Activated T-helper 9 cell treated with anti-CD3 and anti-CD28 coated beads, Interleukin-2, amount 50 U/mL, for 16 hours (primary cell): ENCODE measurements around the gene CERS6.

Experiments used
- DNase-seq: peaks from one replicate; pipeline ENCODE4 v3.0.0-alpha.2; 2020; ENCODE audit warnings: low read depth

The CERS6 gene

DNA sequence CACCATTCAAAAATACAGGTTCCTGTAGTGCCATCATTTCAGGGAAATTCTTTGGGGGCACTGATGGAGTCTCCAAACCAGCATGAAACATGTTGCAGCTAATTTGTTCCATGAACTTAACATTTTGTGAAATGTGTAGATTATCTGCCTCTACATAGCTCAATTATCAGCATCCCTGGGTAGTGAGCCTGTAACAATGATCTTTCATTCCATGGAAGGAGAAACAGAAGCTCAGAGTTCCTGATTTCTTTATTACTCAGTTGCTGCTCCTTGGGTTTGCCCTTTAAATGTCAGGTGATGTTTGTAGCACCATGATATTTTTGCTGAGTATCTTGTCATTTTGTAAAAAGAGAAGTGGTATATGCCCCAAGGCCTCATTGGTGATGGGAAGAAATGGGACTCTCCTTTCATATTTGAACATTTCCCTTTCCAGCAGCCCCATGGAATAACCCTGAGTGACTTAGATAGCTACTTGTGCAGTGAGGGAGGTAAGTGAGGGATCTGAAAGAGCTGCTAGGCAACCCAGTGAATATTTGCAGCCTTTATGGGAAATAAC is 146.9 kb downstream of the CERS6 start:
- DNase-seq, result no peak

DNA sequence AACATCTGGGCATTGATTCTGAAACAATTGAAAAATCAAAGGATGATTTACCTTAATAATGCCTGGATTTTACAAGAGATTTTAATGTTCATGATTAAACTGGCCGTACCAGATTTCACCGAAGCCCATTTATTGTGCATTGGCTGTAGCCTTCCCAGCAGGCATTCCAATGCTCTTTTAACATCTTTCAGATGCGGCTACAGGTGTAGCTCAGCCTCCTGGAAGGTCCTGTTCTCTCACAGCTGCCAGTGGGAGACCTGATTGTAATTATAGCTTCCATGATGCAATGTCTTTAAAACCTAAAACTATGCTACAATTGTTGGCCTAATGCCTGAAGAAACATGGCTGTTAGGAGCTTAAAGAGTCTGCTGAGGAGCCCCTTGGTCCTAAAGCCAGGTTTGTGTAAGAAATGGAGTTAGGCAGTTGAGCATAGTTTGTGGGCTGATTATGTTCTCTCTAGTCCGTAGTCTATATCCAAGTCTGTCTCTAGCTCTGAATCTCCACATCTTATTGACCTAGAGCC is 147.4 kb downstream of the CERS6 start:
- DNase-seq, result no peak

DNA sequence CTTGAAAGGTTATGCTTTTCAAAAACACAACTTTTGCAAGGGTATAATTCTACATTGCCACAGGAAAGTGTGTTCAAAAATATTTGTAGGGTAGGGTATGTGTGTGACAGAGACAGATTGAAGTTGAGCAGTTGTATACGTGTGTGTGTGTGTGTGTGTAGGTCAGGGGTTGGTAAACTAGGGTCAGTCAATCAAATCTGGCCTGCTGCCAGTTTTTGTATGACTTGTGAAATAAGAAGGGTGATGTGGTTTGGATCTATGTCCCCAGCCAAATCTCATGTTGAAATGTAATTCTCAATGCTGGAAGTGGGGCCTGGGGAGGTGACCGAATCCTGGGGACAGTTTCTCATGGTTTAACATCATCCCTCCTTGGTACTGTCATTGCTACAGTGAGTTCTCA is 148.2 kb downstream of the CERS6 start:
- no peak for DNase-seq

GRCh38 chr2:168607992-168608391 is 151.9 kb downstream of the CERS6 start:
- DNase-seq, result no peak

GRCh38 chr2:168608796-168609195 is 152.7 kb downstream of the CERS6 start:
- no peak for DNase-seq

DNA sequence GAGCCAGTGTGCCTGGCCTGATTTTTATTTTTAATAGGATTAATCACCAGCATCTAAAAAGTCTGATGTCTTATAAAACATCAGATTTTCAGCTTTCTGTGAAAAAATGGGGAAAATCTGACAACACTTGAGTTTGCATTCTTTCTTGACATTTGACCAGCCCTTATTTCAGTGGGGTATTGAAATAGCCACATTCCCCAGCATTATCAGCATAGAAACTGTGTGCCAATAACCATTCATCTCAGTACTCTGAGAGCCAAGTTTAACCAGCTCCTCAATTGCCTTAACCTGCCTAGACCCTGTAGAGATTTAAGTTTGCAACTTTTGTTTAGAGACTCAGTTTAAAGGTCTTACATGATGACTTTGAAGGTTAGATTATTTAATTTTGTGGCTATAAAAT is 155.0 kb downstream of the CERS6 start:
- DNase-seq, result no peak

GRCh38 chr2:168611896-168612650 is 156.0 kb downstream of the CERS6 start:
- DNase-seq, result no peak

DNA sequence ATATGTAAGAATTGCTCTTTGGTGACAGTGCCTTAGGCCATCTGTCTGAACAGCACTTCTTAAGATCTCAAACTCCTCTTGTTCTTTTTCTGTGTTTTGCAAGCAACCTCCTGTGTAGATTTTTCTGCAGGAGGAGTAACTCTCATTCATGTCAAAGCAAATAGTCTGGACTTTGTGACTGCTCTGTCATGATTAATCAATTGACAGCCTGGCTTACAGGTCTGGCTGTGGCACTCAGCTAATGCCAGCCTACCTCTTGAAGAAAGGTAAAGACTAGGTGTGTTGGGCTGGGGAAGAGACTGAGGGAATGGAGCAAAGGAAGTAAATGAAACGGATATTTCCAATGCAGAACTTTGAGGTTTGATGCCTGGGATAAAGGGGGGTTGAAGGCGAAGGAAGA is 156.6 kb downstream of the CERS6 start:
- no peak for DNase-seq

GRCh38 chr2:168613551-168613950 is 157.5 kb downstream of the CERS6 start:
- DNase-seq, result no peak

DNA sequence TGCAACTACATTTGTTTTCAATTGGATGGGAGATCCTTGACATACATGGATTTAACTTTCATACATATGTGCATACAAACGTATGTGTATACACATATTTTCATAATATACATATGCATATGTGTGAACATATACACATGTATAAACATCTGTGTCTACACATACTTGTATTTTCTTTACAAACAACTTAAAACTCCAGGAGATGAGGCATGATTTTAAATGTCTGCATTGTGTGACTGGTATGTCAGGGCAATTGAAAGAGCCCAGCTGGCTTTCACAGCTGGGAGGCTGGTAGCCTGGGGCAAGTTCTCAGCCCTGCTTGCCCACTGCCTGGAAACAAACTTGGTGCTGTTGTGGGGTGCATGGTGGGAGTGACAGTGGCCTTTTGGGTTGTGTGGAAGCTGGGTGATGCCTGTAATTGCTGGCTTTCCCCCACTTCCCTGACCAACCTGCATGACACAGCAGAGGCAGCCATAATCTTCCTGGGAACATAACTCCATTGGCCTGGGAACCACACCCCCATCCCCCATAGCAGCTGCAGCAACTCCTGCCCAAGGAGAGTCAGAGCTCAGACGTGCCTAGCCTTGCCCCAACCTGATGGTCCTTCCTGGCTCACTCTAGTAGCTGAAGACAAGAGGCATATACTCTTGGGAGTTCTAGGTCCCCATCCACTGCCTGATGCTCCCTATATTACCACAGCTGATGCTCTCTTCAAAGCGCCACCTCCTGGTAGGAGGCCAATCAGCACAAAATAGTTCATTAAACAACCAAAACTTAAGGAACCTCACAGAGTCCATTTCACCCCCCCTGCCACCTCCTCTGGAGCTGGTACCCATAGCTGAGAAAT is 158.3 kb downstream of the CERS6 start:
- no peak for DNase-seq

DNA sequence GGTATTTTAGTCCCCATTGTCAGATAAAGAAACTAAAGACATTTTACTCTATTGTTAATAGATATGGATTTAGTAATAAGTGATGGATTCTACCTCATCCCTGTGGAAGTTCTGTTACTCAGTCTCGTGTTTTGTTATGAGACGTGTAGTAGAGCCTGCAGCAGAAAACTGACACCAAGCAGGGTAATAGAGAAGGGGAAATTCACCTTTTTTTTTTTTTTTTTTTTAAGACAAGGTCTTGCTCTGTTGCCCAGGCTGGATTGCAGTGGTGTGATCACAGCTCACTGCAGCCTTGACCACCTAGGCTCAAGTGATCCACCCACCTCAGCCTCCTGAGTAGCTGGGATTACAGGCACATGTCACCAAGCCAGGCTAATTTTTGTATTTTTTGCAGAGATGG is 164.5 kb downstream of the CERS6 start:
- no peak for DNase-seq

DNA sequence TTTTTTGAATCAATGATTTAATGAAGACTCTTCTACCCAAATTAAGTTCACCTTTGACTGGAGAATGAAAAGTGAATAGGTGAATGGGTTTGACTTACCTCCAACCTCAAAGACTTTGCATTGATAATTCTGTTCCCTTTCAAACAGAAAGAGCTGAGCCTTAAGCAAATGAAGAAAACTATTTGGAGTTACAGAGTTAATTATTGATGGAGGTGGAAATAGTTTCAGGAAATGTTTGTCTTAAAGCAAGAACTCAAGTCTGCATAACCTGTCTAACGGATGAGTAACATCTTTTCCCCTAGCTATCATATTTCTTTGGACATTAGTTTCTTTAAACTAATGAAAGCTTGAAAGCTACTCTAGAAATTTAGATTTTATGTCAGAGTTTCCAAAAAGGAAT is 166.5 kb downstream of the CERS6 start:
- DNase-seq, result no peak

DNA sequence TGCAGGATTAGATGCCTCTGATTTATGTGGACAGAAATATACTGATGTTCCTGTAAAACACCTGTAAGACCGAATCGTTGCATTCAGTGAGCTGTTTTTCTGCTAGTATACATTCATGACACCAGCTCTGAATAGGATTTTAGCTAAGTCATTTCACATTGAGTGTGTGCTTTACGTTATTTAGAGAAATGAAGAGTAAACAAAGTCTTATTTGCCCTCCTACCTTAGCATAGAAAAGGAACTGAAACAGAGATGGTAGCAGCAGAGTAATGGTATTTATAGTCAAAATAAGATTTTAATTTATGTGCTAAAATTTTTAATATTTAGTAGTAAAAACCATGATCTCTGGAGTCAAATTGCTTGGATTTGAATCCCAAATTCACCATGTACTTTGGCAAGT is 168.0 kb downstream of the CERS6 start:
- no peak for DNase-seq

- no peak for DNase-seq
Measured at GRCh38 chr2:168626096-168626495, 170.0 kb downstream of the CERS6 start.

GRCh38 chr2:168626647-168627046 is 170.6 kb downstream of the CERS6 start:
- DNase-seq, result no peak

GRCh38 chr2:168632709-168633121 is 176.6 kb downstream of the CERS6 start:
- no peak for DNase-seq

GRCh38 chr2:168633200-168633599 is 177.1 kb downstream of the CERS6 start:
- no peak for DNase-seq

DNA sequence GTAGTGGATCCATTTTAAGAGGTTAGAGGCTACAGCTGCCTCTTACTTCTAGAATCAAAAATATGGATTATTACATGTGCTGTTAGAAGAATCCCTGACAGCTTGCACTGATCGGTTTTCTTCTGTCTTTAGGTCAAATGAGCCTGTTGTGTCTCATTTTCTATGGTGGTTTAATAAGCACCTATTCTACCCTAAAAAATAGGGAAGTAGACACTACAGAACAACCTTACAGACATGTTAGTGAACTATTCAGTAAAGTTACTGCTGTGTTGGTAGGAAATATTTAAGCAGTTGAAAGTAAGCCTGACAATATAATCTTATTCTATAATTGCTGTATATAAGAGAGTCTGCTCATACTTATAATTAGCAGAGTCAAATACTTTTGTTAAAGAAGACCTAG is 177.8 kb downstream of the CERS6 start:
- no peak for DNase-seq

DNA sequence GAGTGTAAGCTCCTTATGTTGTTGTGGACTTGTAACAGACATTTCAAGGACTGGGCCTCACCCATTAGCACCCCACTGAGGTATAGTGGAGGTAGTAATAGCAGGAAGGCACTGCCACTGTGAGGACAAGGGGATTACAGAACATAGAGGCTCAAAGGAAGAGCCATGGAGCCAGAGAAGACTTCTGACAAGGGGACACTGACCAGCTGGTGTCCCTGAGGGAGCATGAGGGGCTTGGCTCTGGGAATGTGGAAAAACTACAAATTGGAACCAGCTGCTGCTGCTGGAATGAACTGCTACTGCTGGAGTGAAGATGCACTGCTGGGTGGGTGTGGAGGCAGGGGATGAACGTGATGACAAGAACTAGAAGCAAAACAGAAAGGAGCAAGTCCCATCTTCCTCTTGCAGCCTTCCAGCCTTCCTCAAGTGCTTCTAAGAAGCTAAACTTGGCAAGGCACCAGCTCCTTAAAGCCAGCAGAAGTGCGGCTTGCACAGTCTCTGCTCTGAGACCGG is 179.0 kb downstream of the CERS6 start:
- DNase-seq, result no peak

DNA sequence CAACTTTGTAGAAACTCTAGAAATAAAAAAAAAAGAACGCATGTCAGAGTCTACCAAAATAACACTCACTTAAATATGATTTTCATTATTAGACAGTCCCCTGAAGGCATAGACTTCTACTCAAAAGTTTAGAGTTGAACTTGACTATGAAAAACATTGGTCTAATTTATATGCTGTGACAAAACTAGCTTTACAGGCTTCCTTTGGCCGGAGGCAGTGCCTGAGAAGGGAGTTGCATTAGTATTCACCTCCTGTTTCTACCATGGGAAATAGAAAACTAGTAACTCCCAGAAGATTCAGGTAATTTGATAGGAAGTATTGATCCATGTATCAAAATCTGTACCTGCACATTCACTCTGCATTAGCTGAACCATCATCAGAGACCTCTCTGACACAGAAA is 182.9 kb downstream of the CERS6 start:
- DNase-seq, result no peak

GRCh38 chr2:168639441-168639898 is 183.4 kb downstream of the CERS6 start:
- no peak for DNase-seq

DNA sequence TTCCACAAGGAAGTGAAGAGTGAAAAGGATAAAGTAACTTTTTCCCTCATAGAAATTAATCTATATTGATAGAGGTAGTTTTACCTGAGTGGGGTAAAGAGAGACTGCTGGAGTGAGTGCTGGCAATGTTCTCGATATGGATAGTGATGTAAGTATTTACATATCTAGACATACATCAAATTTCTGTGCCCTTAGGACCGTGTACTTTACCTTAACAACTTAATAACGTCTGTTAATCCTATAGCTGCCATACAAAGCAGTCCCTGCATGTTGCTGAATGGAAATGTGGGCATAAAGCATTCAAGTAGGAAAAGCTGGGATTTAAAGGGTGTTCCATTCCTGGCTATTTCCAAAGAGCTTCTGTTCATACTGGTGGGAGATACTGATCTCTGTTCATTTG is 184.0 kb downstream of the CERS6 start:
- DNase-seq, result no peak

DNA sequence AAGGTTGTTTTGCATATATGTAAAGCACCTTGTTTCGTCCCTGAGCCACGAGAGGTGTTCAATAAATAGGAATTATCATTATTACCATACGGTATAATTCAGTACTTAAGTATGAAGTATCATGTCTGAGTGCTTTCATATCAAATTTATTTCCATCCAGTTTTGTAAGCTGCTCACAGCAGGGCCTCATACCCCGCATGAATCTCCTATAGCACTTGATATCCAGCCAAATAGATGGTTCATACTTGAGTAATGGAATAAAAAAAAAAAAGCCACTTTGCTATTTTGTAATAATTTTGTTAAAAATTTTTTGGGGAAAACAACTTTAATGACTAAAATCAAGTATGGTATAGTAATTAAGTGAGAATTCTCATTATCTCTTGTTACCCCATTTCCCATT is 185.6 kb downstream of the CERS6 start:
- DNase-seq, result no peak
